Stimulated activated naive CD8-positive, alpha-beta T cell treated with anti-CD3 and anti-CD28 coated beads, Interleukin-15, Interleukin-2, amounts not matched to agents 100 ng/mL and 50 ng/mL, for 24 hours (primary cell): ENCODE data around the gene ARL15.

ENCODE experiments used
- H3K27ac Mint-ChIP-seq: one replicate; pipeline ENCODE4 v1.8.0; 2021; ENCODE audit warnings: mild to moderate bottlenecking, mixed read lengths
- H3K27me3 Mint-ChIP-seq: one replicate; pipeline ENCODE4 v1.8.0; 2021; ENCODE audit warnings: mixed read lengths
- H3K36me3 Mint-ChIP-seq: one replicate; pipeline ENCODE4 v1.8.0; 2021; ENCODE audit warnings: low read depth, mixed read lengths
- H3K4me1 Mint-ChIP-seq: one replicate; pipeline ENCODE4 v1.8.0; 2021; ENCODE audit warnings: low read depth, mixed read lengths
- H3K4me3 Mint-ChIP-seq: one replicate; pipeline ENCODE4 v1.8.0; 2021; ENCODE audit warnings: mild to moderate bottlenecking, mixed read lengths
- H3K9me3 Mint-ChIP-seq: one replicate; pipeline ENCODE4 v1.8.0; 2021; ENCODE audit warnings: mixed read lengths

The ARL15 gene

DNA sequence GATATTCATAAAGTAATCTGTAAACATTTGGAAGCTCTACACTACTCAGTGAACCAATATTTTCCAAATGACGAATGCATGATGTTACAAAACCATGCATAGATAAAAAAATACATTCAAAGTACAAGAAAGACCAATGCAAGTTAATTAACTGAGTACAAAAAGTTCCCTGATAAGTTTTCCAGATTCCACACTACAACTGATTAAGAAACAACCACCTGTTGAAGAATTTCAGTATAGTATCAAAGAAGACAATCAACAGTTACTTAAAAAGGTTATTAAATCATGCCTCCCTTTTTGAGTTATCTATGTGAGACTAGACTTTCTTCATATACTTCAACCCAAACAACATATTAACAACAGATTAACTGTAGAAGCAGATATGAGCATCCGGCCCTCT lies 192.4 kb downstream of the ARL15 start:
- Mint-ChIP-seq H3K4me1 (no peaks in the 10 kb centered on the region), H3K9me3 (no peaks in the 10 kb centered on the region), H3K4me3 (no peak overlapping the region), H3K27ac (no peak overlapping the region), H3K27me3 (no peaks in the 10 kb centered on the region), H3K36me3 (peaks cover 5% of the 10 kb centered on the region)

DNA sequence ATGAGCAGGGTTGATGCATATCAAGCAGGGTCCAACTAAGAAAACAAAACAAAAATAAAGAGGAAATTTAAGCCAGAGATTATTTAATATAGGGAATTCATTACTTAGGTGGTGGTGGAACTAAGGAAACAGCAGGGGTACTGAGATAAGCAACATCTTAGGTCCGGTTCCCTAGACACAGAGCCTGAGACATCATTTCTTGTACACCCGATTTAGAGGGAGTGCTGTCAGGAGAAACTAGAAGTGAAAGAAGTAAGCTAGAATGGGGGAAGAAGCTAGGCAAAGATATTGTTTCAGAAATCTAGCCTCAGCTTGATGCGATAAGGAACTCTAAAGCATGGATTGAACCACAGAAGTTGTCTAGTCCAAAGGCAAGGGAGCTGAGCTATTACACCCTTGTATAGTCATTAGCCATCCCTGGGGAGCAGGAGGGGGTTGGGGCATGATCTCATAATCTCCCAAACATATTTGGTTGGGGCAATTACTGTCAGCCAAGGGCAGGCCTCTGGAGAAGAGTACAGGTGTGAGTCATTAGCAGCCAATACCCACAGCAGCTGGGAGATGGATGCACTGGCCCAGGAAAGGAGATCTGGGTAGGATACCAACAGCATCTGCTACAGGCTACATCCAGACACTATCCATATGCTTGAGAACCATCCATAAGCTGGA lies 194.5 kb downstream of the ARL15 start:
- peaks cover 8% of the 10 kb centered on the region for H3K36me3 Mint-ChIP-seq
- no peaks in the 10 kb centered on the region for H3K9me3 Mint-ChIP-seq
- no peaks in the 10 kb centered on the region for H3K4me1 Mint-ChIP-seq
- no peak overlapping the region for H3K27ac Mint-ChIP-seq
- H3K27me3 Mint-ChIP-seq = no peaks in the 10 kb centered on the region
- H3K4me3 Mint-ChIP-seq = no peak overlapping the region

DNA sequence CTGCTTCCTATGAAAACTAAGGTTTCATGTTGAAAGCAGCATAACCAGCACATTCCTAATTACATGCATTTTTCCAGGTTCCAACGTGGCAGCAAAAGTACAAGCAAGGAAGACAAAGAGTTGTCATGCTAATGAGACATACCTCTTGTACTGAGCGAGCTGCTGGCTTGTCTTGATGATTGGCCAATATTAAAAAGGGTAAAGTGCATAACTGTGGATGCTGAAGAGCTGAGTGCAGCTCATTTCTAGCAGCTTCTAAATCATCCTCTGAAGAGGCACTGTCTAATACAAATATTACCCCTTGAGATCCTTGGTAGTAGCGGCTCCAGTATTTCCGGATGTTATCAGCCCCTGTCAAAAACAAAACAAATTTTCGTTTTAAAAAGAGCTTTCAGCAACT lies 197.3 kb downstream of the ARL15 start:
- H3K27me3 Mint-ChIP-seq = no peaks in the 10 kb centered on the region
- no peaks in the 10 kb centered on the region for H3K9me3 Mint-ChIP-seq
- no peak overlapping the region for H3K27ac Mint-ChIP-seq
- no peak overlapping the region for H3K4me3 Mint-ChIP-seq
- no peaks in the 10 kb centered on the region for H3K4me1 Mint-ChIP-seq
- H3K36me3 Mint-ChIP-seq = peaks cover 8% of the 10 kb centered on the region

DNA sequence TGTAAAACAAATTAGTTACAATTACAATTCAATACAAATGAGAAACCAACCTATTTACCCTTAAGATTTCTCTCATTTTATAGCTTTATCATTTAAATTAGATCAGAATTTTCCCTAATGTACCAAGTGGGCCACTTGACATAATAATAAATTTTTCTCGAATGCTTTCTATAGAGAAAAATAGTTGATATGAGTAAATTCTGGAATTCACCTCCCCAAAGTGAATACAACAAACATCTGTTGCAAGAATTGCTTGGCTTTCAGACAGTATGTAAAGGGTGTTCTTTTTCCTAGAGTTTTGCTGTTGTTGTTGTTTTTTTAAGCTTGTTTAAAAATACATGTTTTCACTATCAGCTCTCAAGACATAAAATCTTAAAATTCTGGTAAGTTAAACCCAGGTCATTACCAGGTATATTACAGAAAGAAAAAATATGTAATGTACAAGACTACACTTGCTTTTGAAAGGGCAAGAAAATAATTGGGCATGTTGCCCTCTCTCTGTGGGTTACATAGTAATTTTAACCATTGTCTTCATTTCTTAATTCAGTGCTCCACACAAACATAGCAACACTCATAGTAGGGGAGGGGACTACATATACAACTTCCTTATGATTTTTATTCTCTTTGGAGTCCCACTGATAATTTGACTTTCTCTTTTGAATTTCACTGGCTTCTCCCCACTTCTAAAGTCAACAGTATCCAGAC lies 200.6 kb downstream of the ARL15 start:
- no peaks in the 10 kb centered on the region for H3K27me3 Mint-ChIP-seq
- H3K27ac Mint-ChIP-seq = no peak overlapping the region
- no peak overlapping the region for H3K4me3 Mint-ChIP-seq
- H3K36me3 Mint-ChIP-seq = peaks cover 24% of the 10 kb centered on the region
- no peaks in the 10 kb centered on the region for H3K9me3 Mint-ChIP-seq
- H3K4me1 Mint-ChIP-seq = no peaks in the 10 kb centered on the region

DNA sequence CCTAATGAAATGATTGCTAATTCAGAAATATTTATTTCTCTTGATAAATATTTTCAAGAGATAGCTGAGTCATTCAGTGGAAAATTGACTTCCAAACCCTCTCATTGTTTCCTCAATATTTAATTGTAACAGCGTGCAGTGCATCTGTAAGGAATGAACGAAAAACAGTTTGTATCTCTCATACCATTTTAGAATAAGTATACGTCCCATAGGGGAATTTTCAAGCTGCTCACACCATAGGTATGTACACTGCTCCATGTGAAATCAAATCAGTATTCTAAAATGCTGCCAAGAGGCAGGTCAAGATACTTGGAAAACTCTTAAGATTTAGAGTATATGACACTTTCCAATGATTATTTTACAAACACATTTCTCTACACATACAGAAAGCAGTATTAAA lies 202.2 kb downstream of the ARL15 start:
- no peaks in the 10 kb centered on the region for H3K27me3 Mint-ChIP-seq
- no peak overlapping the region for H3K27ac Mint-ChIP-seq
- H3K9me3 Mint-ChIP-seq = no peaks in the 10 kb centered on the region
- peaks cover 25% of the 10 kb centered on the region for H3K36me3 Mint-ChIP-seq
- H3K4me1 Mint-ChIP-seq = no peaks in the 10 kb centered on the region
- H3K4me3 Mint-ChIP-seq = no peak overlapping the region

DNA sequence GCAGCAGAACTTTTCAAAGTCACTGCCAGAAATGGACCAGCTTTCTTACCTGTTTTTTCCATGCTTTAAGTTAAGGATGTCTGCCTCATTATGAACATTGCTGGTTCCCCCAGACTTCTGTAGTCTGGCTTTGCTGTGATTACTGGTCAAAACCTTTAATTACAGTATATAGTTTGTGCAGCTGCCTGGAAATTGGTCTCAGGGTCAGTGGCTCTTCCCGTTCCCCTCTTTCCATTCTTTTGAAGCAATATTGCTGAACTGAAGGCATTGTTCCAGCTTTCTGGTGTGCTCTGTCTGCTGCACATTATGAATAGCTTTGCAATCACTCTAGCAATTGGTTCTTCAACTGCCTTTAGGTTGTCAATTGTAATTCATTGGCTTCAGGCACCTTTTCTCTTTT lies 206.5 kb downstream of the ARL15 start:
- H3K9me3 Mint-ChIP-seq = no peaks in the 10 kb centered on the region
- no peak overlapping the region for H3K4me3 Mint-ChIP-seq
- H3K27ac Mint-ChIP-seq = no peak overlapping the region
- H3K36me3 Mint-ChIP-seq = peaks cover 21% of the 10 kb centered on the region
- no peaks in the 10 kb centered on the region for H3K4me1 Mint-ChIP-seq
- H3K27me3 Mint-ChIP-seq = no peaks in the 10 kb centered on the region

DNA sequence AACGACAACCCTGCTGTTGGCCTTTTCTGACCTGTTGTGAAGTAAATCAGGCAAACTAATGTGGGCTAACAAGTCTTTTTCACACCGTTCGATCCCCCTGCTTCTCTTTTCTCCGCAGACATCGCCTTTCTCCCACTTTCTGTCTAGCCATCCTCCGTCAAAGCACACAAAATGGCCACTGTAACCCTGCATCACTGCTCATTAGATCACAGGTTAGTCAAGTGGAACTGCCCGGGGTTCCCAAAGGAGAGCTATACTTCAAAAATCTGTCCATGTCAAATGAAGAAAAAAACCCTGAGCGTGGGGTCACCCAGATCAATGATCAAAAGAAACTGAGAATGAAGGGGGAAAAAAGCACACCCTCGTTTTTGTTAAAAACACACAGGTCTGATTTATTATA lies 212.1 kb downstream of the ARL15 start:
- H3K4me3 Mint-ChIP-seq = no peak overlapping the region
- no peaks in the 10 kb centered on the region for H3K4me1 Mint-ChIP-seq
- H3K9me3 Mint-ChIP-seq = no peaks in the 10 kb centered on the region
- no peak overlapping the region for H3K27ac Mint-ChIP-seq
- H3K36me3 Mint-ChIP-seq = no peaks in the 10 kb centered on the region
- H3K27me3 Mint-ChIP-seq = no peaks in the 10 kb centered on the region

DNA sequence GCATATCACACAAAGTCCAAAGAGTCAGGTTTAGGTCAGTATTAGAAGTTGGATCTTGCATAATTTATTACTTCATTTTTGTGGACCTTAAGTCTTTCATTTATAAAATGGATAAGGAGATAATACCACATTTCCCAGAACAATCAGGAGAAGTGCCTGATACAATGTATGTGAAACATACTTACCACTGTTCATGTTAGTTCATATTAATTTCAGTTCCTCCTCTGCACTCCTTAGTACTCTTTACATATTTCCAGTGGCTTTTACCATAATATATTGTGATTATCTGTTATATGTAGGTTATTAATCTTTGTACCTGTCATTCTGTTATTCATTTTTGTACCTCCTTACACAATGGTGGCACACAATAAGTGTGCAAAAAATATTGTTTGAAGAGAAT lies 214.4 kb downstream of the ARL15 start:
- Mint-ChIP-seq H3K4me3 (no peak overlapping the region), H3K4me1 (no peaks in the 10 kb centered on the region), H3K27ac (no peak overlapping the region), H3K9me3 (no peaks in the 10 kb centered on the region), H3K27me3 (no peaks in the 10 kb centered on the region), H3K36me3 (no peaks in the 10 kb centered on the region)

DNA sequence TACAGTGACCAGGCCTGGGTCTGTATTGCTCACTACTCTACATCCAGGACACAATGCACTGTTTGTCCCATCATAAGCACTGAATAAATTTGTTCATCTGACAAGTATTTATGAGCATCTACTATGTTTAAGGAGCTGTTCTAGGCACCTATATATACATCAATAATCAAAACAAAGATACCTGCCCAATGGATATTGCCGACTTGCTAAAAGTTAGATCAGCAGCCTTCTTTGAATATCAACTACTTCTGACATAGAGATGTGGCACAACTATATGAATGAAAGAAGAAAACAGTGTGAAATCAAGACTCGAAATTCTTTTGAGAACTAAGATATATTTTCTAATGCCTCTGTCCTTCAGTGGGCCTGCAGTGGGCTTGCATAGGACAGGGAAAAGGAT lies 215.7 kb downstream of the ARL15 start:
- no peak overlapping the region for H3K4me3 Mint-ChIP-seq
- H3K36me3 Mint-ChIP-seq = no peaks in the 10 kb centered on the region
- H3K27me3 Mint-ChIP-seq = no peaks in the 10 kb centered on the region
- H3K27ac Mint-ChIP-seq = no peak overlapping the region
- peaks cover 4% of the 10 kb centered on the region for H3K9me3 Mint-ChIP-seq
- no peaks in the 10 kb centered on the region for H3K4me1 Mint-ChIP-seq

DNA sequence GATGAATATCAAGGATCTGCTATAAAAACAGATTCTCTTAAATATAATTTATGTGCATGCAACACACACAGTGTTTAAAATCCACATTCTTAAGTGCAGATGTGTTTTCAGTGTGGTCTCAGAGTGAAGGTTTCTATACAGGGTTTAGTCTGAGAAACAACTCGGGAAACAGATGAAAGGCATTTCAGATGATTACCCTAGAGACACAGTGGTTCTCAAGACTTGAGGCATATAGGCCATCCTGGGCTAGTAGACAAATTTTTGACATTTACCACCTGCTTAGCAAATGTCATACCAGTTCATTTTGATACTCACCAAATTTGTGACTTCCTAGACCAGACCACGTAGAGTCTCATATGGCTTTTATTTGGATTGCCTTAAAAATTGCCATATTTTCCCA lies 216.5 kb downstream of the ARL15 start:
- Mint-ChIP-seq H3K4me3 (no peak overlapping the region), H3K4me1 (no peaks in the 10 kb centered on the region), H3K27ac (no peak overlapping the region), H3K36me3 (no peaks in the 10 kb centered on the region), H3K27me3 (no peaks in the 10 kb centered on the region), H3K9me3 (peaks cover 4% of the 10 kb centered on the region)

DNA sequence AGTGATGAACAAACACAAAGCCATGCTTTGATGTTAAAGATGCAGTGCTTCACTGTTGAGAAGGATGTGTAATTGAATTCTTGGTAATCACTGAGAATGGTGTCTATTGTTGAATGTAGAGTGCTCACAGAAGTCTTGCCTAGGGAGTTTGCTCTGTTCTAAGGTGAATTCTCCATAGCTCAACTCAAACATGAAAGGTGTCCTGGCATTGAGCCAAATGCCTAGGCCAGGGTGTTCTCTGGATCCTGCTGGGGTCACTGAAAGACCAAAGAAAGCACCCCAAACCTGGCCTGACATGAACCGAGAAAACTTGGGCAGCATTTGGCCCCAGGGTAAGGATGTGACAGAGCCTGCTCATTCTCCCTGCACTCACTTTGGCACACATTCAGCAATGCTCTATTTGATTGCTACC lies 217.3 kb downstream of the ARL15 start:
- no peaks in the 10 kb centered on the region for H3K36me3 Mint-ChIP-seq
- H3K9me3 Mint-ChIP-seq = peaks cover 4% of the 10 kb centered on the region
- no peak overlapping the region for H3K4me3 Mint-ChIP-seq
- H3K27me3 Mint-ChIP-seq = no peaks in the 10 kb centered on the region
- no peak overlapping the region for H3K27ac Mint-ChIP-seq
- H3K4me1 Mint-ChIP-seq = no peaks in the 10 kb centered on the region

DNA sequence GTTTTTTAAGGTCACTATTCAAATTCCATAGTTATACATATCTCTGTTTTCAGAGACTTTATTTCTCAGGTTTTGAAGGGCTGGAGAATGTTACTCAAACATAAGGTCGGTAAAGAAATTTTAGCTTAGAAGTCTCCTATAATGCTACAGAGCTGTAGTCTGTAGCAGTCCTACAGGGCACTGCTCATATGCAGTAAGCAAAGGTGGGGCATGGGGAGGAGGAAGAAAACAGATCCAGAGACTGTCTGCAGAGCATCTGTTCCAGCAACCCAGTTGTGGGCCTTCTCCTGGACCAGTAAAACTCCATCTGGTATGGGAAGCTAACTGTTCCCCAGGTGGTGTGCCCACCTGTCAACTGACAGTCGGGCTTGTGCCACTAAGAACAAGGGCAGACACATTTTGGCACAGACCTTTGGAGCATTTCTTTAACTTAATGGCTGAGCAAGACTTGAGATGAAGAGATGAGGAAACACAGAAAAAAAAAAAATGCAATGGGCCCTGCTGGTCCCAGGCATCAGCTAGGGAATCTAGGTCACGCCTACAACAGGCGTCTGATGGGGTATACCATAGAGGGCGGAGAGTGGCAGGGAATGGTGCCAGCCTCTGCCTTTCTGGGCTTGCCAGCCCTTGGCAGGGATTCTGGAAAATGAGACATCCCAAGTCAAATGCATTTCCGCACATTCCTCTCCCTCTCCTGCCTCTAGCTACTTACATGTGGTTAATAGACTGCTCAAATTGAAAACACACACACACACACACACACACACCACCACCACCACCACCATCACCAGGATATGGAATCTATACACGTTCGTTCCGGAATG lies 218.9 kb downstream of the ARL15 start:
- Mint-ChIP-seq H3K4me1 (no peaks in the 10 kb centered on the region), H3K27ac (no peak overlapping the region), H3K4me3 (no peak overlapping the region), H3K36me3 (no peaks in the 10 kb centered on the region), H3K9me3 (peaks cover 4% of the 10 kb centered on the region), H3K27me3 (no peaks in the 10 kb centered on the region)

DNA sequence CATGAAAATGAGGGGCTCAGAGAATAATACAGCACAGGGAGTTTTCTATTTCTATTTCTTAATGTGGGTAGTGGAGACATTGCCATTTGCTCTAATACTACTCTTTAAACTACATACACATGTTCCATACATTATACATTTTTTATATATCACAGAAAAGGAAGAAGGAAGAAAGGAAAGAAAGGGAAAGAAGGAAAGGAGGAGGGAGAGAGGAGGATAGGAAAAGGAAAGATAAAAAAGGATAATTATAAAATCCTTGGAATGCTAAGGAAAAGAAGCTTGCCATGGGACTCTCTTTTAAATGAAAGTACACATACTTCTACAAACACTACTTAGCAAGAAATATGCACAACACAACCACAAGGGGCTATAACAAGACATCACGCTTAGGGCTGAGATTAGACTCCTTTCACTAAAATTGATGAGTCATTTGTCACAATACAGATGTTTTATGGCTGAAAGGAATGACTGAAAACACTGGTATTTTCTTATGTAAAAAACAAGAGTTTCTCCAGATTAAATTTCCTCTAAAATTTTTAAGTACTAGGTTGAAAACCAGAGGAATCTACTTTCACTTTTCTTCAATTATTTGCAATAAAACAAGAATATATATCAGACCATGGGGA lies 219.8 kb downstream of the ARL15 start:
- H3K27me3 Mint-ChIP-seq = no peaks in the 10 kb centered on the region
- H3K9me3 Mint-ChIP-seq = peaks cover 4% of the 10 kb centered on the region
- no peak overlapping the region for H3K27ac Mint-ChIP-seq
- no peaks in the 10 kb centered on the region for H3K36me3 Mint-ChIP-seq
- H3K4me3 Mint-ChIP-seq = no peak overlapping the region
- H3K4me1 Mint-ChIP-seq = no peaks in the 10 kb centered on the region

DNA sequence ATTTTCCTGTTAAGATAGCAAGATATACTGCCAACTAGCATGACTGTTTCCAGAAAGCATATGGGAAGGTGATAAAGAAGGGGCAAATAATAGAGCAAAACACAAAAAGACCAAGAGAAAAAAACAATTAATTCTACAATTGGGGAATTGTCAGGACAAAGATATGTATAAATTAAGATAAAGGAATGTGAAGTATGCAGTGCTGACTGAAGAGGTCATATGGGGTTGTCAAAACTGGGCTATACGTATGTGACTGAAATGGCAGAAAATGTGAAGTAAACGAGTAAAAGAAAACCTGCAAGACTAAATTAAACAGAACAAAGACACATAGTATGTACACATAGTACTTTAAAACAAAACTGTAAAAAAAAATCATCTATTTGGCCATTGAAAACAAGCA lies 222.3 kb downstream of the ARL15 start:
- no peaks in the 10 kb centered on the region for H3K27me3 Mint-ChIP-seq
- H3K9me3 Mint-ChIP-seq = peaks cover 4% of the 10 kb centered on the region
- peaks cover 6% of the 10 kb centered on the region for H3K36me3 Mint-ChIP-seq
- H3K27ac Mint-ChIP-seq = peak overlapping the region; percentile 22
- H3K4me1 Mint-ChIP-seq = no peaks in the 10 kb centered on the region
- no peak overlapping the region for H3K4me3 Mint-ChIP-seq

DNA sequence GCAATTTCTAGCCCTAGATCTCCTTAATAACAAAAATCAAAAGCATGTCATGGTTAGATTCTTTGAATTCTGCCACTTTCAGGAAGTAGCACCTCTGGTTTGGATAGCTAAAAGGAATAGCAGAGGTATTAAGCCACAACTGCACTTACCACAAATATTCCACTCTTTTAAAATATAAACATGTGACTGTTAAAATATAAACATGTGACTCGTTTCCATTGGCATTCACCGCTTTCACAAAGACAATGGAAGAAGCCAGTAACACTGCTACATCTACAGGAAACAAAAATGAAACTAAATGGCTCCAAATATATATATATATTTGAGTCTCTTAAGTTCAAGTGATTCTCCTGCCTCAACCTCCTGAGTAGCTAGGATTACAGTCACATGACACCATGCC lies 222.9 kb downstream of the ARL15 start:
- no peak overlapping the region for H3K4me3 Mint-ChIP-seq
- H3K27me3 Mint-ChIP-seq = no peaks in the 10 kb centered on the region

More for the DNA sequence above, 222.9 kb downstream of the ARL15 start:
- Mint-ChIP-seq H3K9me3 (peaks cover 4% of the 10 kb centered on the region), H3K27ac (no peak overlapping the region), H3K4me1 (no peaks in the 10 kb centered on the region), H3K36me3 (peaks cover 12% of the 10 kb centered on the region)
